MM.1S (cell line): Measurements from ENCODE around the gene EML6.

Source experiments
- EZH2phosphoT487 ChIP-seq: fragments of 300-600 bp; sonication (generic); IDR thresholded peaks from 2 replicates; pipeline ENCODE4 v1.6.1; 2018; ENCODE audit warnings: antibody characterized with exemption, low read length
- TF ChIP-seq, protein P1 (sequence below): fragments of 300-600 bp; sonication (generic); IDR thresholded peaks from 2 replicates; pipeline ENCODE4 v1.5.1; 2016; ENCODE audit warnings: antibody characterized with exemption, low read length, mixed read lengths

DNA sequence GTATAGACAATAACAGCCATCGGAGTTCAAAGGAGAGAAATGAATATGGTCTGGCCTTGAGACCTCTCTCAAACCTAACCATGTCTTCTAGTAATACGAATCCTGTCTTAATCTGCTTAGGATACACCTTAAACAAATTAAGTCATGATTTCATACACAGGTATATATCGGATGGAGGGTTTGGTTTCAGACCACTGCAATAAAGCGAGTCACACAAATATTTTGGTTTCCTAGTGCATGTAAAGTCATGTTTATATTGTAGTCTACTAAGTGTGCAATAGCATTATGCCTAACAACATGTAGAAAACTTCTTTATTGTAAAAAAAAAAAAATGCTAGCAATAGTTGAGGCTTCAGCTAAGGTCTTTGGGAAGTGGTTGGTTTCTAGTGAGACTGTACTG is 73.8 kb downstream of the EML6 start:
- TF ChIP-seq EZH2phosphoT487: no peak
- TF ChIP-seq, protein P1, sequence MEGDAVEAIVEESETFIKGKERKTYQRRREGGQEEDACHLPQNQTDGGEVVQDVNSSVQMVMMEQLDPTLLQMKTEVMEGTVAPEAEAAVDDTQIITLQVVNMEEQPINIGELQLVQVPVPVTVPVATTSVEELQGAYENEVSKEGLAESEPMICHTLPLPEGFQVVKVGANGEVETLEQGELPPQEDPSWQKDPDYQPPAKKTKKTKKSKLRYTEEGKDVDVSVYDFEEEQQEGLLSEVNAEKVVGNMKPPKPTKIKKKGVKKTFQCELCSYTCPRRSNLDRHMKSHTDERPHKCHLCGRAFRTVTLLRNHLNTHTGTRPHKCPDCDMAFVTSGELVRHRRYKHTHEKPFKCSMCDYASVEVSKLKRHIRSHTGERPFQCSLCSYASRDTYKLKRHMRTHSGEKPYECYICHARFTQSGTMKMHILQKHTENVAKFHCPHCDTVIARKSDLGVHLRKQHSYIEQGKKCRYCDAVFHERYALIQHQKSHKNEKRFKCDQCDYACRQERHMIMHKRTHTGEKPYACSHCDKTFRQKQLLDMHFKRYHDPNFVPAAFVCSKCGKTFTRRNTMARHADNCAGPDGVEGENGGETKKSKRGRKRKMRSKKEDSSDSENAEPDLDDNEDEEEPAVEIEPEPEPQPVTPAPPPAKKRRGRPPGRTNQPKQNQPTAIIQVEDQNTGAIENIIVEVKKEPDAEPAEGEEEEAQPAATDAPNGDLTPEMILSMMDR: no peak
